MG63 (cell line): Measurements from ENCODE around the gene KANK2. TPM values are rescaled to one million over a fixed set of nuclear protein-coding genes. Genes with fewer than 3 reads are reported as not detected.

Source experiments
- total RNA-seq: library from RNA; depleted of rRNA; stranded (reverse); fragments of >200 nt; shearing (Covaris generic); gene quantifications from 2 replicates; pipeline ENCODE4 v1.2.3, GENCODE V29; 2014; ENCODE audit warnings: low replicate concordance; rRNA removed

KANK2 gene
- total RNA-seq, 1 experiment from 2014 or later, result 81.9 TPM

Other genes with a start within 250 kb of the KANK2 start
- 133 and 134 TPM in 2 replicates for gene SMARCA4, start 236.5 kb downstream of the KANK2 start, total RNA-seq
- 23.5 and 32.0 TPM in 2 replicates for gene LDLR, start 108.1 kb downstream of the KANK2 start, total RNA-seq
- gene SPC24, start 41.8 kb downstream of the KANK2 start, total RNA-seq, result 69.7 and 113 TPM in 2 replicates
- not detected in 2 replicates for gene ANGPTL8, start 42.1 kb upstream of the KANK2 start, total RNA-seq
- 2.2 and 8.8 TPM in 2 replicates for gene DOCK6, start 65.0 kb upstream of the KANK2 start, total RNA-seq
- 1.0 TPM in 1 of 2 replicates, not detected in the other for gene TSPAN16, start 98.6 kb upstream of the KANK2 start, total RNA-seq
- 2.3 and 3.1 TPM in 2 replicates for gene RAB3D, start 142.1 kb upstream of the KANK2 start, total RNA-seq
- 139 and 195 TPM in 2 replicates for gene TMEM205, start 148.7 kb upstream of the KANK2 start, total RNA-seq
- 5.4 and 9.0 TPM in 2 replicates for gene CCDC159, start 149.0 kb upstream of the KANK2 start, total RNA-seq
- gene PLPPR2, start 157.9 kb upstream of the KANK2 start, total RNA-seq, result 3.9 and 12.3 TPM in 2 replicates
- gene SWSAP1, start 177.1 kb upstream of the KANK2 start, total RNA-seq, result 1.3 and 3.1 TPM in 2 replicates
- gene EPOR, start 186.8 kb upstream of the KANK2 start, total RNA-seq, result 2.6 and 2.9 TPM in 2 replicates
- gene RGL3, start 221.8 kb upstream of the KANK2 start, total RNA-seq, result 0.10 TPM in 1 of 2 replicates, not detected in the other
- 0.22 and 2.0 TPM in 2 replicates for gene ODAD3, start 237.6 kb upstream of the KANK2 start, total RNA-seq
- 93.3 and 256 TPM in 2 replicates for gene PRKCSH, start 238.1 kb upstream of the KANK2 start, total RNA-seq